COLO668 (cell line): ENCODE results near the gene GMDS.

Experiments
- DNase-seq: peaks from one replicate; lab custom pipeline; 2025; ENCODE audit not compliant: unreplicated experiment; lab: John Stamatoyannopoulos, UW

The GMDS gene

DNA sequence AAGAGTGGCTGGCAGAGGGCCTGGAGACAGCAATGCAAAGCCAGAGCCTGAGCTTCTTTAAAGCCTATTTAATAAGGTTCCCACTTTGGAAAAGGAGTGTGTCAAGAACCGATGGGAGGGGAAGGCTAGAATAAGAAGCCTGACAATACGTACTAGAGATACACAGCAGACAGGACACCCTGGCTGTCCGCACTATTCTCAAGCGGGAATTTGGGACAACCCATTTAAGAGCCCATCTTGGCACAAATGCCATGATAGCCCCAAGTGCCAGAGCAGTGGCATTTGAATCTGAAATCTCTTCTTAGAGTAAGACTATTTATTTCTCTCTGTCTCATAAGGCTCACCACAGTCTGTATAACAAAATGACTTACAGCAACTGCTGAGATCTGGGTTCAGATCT is 3.1 kb downstream of the GMDS start:
- no peak for DNase-seq

- no peak for DNase-seq
Observed at GRCh38 chr6:2240961-2241360, 4.4 kb downstream of the GMDS start.

GRCh38 chr6:2237001-2237400 is 8.4 kb downstream of the GMDS start:
- DNase-seq = no peak

DNA sequence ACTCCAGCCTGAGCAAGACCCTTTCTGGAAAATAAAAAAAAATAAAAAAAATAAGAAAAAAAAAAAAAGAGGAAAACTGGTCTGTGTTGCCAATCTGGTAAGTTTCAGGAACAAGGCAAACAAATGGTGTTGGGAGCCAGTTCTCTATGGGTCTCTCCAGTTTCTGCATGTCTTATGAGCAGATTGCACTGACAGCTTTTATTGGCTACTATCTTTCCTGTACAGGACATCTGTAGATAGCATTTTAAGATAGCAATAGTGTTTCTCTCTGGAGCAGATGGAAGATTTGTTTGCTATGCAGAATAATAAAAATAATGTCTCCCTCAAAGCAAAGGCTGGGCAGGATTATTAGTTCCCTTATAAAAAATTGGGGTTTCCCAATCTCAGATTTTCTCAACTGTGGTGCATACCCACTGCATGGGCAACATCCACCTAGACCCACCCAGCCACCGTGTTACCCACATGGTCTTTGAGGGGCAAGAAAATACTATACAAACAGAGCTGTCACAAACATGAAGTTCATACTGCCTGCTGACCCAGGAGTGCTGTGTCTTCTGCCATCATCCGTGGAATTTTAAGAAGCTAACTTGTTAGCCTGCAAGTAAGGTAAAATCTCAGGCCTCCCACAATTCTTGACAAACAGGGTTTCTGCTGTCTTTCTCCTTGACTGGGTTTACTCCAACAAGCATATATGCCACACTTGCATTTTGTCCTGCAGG is 9.5 kb downstream of the GMDS start:
- no peak for DNase-seq

- no peak for DNase-seq
Observed at GRCh38 chr6:2232445-2232844, 13.0 kb downstream of the GMDS start.

GRCh38 chr6:2231438-2231837 is 14.0 kb downstream of the GMDS start:
- no peak for DNase-seq

DNA sequence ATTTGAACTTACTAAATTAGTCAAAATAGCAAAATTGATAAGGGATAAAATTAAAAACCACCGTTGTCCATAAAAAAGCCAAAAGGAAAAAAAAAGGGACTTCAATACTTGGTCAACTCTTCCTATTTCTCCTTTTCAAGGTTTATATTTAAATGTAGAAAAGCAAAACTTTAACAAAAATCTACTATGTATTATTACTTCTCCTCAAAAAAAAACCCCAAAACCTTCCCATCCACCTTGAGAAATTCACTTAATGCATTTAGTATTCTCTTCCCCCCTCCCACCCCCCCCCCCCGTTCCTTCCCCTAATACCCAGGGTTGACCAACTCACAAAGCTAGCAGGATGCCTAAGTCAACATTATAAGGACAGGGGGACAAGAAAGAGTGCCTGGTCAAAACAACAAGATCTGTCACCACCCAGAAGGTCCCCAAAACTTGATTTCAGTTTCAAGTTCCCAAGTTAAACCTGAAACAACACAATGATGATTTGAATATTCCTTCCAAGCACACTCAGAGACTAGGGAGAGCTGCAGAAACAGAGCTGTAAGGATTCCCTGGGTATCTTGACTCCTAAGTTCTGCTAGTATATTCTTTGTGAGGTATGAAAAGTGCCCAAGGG is 14.6 kb downstream of the GMDS start:
- no peak for DNase-seq

- DNase-seq = no peak
Observed at GRCh38 chr6:2229742-2230141, 15.7 kb downstream of the GMDS start.

GRCh38 chr6:2229039-2229438 is 16.4 kb downstream of the GMDS start:
- no peak for DNase-seq

DNA sequence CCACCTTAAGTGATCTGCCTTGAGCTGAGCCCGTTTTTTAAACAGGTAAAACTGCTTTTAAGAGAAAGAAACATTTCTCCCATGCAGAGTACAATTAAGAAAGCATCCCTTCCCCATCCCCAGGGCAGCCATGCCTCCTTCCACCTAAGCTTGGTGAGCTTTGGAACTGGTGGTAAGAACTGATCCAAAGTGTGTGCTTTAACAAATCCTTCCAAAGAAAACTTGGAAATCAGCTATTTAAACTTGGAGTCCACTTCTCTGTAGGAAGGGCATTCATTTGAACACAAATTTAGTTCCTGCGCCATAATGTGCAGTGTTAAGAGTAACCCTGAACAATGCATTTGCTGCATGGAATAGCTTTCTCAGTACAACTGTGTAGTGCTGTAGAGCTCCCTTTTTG is 17.0 kb downstream of the GMDS start:
- no peak for DNase-seq

DNA sequence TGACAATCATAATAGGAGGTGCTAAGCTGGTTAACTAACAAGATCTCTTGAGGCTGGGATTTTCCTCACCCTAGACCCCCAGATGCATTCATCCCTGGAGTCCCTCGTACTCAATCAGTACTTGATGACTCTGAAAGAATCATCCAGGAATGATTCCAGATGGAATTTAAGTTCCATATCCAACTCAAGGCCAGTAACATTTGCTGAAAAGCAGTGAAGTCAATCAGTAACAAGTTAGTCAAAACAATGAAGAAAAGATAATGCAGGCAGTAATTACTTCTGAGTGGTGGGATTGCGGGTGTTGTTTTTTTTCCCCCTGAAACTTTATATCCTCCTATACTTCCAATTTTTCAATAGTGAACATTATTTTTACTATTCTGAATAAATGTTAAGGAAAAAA is 18.6 kb downstream of the GMDS start:
- no peak for DNase-seq

DNA sequence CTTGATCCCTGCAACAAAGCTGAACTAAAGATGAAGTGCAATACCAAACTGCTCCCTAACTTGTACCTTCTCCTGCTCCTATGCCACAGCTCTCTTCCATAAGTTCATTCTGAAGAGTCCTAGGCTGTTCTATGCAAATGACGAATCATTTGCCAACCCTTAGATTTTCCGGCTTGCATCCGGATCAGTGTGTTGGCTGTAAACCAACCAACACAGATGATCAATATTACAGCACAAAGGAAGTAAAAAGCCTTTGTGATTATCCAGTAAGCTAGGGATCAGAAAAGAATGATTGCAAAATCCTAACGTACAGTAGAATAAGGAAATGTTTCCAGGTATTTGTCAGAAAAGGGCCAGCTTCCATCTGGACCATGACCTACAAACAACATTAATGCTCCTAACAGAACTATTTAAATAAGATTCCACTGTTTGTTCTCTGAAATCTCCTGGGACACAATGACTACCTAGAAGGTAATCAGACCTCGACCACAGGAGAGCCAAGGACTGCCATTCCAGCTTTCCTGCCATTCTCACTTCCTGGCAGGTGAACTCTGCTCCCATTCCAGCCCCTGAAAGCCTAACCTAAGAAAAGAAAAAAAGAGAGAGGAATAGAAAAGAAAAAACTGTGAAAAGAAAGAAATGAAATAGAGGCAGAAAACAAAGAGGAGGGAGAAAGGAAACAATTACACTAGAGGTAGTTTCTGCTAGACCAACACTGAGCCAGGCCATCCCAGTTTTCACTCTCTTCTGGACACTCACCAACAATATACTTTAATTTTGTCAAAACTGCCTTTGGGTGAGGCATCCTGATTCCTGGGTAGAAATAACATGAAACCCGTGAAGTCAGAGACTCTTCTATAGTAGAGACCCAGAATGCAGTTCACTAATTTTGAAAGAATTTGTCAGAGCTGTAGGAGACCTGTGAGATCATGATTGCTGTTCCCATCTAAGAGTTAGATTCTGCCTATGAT is 19.7 kb downstream of the GMDS start:
- peak; percentile 6 for DNase-seq

DNA sequence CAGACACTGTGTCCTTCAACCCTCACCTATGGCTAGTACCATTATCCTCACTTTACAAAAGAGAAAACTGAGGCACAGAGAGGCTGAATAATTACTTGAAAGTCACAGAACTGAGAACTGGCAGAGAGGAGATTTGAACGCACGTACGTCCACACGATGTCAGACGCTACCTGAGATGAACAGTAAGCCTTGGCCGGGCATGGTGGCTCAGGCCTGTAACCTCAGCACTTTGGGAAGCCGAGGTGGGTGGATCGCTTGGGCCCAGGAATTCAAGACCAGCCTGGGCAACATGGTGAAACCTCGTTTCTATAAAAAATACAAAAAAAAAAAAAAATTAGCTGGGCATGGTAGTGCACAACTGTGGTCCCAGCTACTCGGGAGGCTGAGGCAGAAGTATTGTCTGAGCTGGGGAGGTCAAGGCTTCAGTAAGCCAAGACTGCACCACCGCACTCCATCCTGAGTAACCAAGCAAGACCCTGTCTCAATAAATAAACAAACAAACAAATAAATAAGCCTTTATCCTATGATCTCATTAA is 20.5 kb downstream of the GMDS start:
- no peak for DNase-seq

GRCh38 chr6:2222275-2222842 is 23.0 kb downstream of the GMDS start:
- DNase-seq = no peak

GRCh38 chr6:2221726-2222274 is 23.6 kb downstream of the GMDS start:
- no peak for DNase-seq

- DNase-seq = no peak
Observed at GRCh38 chr6:2220154-2220553, 25.3 kb downstream of the GMDS start.

GRCh38 chr6:2218866-2219265 is 26.5 kb downstream of the GMDS start:
- no peak for DNase-seq

DNA sequence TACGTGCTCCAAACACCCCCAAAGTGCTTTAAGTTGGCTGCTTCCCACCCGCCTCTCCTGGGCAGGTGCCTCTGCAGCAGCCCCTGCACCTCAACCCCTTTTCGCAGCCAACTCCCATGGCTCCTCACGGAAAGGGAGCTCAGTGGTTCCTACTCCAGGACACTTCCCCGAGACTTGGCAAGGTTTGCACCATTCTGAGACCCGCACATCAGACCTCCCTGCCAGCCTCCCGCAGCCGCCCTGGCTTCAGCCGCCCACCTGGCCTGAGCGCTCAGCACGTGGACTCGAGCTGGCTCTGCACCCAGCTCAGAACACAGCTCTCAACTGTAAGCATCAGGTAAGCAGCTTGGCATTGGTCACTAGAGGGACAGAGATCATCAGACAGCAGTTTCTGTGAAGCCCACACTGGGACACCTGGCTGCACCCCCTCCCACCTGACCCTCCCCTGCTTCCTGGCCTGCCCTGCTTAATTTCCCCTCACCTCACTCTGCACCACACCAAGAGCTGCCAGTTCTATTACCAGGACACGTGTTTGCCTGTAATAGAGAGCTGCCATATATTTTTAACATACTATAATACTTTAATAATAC is 28.5 kb downstream of the GMDS start:
- no peak for DNase-seq

- no peak for DNase-seq
Observed at GRCh38 chr6:2215342-2215741, 30.1 kb downstream of the GMDS start.

DNA sequence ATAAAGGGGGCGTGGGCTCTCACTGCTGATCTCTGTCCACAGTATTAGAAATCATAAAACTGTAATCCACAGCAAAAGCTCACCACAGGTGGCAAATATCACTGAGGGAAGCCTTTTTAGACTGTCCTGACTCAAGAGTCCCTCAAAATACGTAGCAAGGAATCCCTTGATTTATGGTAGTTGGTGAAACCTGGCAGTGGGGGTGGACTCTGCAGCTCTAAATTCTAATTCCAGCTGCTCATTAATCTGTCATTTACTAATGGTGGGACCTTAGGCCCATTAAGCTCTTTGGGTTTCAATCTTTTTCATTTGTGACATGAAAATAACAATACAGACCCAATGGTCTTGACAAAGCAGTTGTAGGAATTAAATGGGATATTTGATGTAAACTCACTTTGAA is 32.3 kb downstream of the GMDS start:
- DNase-seq = no peak
